22Rv1 (cell line): Measurements from ENCODE around the gene NOL8.

ENCODE experiments used
- ZFX ChIP-seq: fragments of 450-650 bp; IDR thresholded peaks from 2 replicates; pipeline ENCODE4 v1.6.1; 2017; ENCODE audit warnings: antibody characterized with exemption, borderline replicate concordance
- TF ChIP-seq, protein P1 (sequence below): fragments of 450-650 bp; IDR thresholded peaks from 2 replicates; pipeline ENCODE4 v1.5.1; 2017; ENCODE audit warnings: mild to moderate bottlenecking

- TF ChIP-seq, protein P1, sequence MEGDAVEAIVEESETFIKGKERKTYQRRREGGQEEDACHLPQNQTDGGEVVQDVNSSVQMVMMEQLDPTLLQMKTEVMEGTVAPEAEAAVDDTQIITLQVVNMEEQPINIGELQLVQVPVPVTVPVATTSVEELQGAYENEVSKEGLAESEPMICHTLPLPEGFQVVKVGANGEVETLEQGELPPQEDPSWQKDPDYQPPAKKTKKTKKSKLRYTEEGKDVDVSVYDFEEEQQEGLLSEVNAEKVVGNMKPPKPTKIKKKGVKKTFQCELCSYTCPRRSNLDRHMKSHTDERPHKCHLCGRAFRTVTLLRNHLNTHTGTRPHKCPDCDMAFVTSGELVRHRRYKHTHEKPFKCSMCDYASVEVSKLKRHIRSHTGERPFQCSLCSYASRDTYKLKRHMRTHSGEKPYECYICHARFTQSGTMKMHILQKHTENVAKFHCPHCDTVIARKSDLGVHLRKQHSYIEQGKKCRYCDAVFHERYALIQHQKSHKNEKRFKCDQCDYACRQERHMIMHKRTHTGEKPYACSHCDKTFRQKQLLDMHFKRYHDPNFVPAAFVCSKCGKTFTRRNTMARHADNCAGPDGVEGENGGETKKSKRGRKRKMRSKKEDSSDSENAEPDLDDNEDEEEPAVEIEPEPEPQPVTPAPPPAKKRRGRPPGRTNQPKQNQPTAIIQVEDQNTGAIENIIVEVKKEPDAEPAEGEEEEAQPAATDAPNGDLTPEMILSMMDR, result no peak
- no peak for TF ChIP-seq ZFX
Observed at GRCh38 chr9:92325991-92326500, 896 bp upstream of the NOL8 start.
